ENCODE data around the gene TRAF3.
"Not testable (repeated sequence)": the region's sequence is repeated elsewhere in the genome, so short reads cannot be mapped to it uniquely, and the experiment has no call there.

- not testable (repeated sequence) for TF ChIP-seq CTCF (IDR thresholded peaks at IDR 0.05; ENCODE audit: low read length); EZH2 (IDR thresholded peaks at IDR 0.05; ENCODE audit: borderline replicate concordance, low read length)
Observed at GRCh38 chr14:102837120-102837519, 59.9 kb downstream of the TRAF3 start.

Measured in OCI-LY1 (cell line).